Cortex of kidney (tissue), 1 donor: ENCODE results near the gene OR2B6.

Experiments used
- DNase-seq: peaks from one replicate; lab custom pipeline; 2025; lab: John Stamatoyannopoulos, UW

The OR2B6 gene

GRCh38 chr6:28000351-28001045, 43.5 kb downstream of the OR2B6 start:
- no peak for DNase-seq

DNA sequence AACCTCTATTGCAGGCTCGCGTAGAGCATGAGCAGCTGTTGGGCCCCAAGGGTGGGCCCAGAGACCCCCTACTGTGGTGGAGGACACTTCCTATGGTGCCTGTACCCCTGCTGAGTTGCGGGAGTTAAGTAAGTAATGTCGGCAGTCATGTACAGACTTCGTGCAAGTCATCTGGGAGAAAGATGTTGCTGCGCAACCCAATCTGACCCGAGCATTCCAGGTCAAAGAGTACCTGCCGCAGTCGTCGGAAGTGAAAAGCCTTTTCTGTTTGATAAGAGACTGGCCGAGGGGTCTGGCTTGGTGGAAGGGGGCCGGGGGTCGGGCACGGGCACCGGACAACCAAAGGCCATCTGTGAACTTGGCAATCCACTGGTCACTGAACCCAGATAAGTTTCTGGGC, 44.3 kb downstream of the OR2B6 start:
- DNase-seq: no peak

- no peak for DNase-seq
Observed at GRCh38 chr6:28001751-28002150, 44.7 kb downstream of the OR2B6 start.

- DNase-seq: no peak
Observed at GRCh38 chr6:28002161-28002560, 45.1 kb downstream of the OR2B6 start.

DNA sequence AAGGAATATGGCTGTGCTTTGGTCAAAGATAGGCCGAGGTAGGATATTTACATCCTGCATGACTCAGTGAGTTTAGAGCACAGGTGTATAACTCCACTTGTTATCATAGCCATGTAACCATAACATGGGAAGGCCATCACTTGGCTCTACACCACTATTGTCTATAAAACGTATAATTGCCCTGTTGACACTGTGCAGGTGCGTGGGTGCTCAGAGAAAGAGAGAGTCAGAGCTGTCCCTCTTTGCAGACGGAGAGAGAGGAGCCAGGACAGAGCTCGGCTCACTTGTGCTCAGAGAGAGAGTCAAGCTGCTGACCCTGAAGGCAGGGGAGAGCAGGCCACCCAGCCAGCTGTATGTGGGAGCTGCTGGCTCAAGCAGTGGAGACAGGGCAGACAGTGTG, 46.0 kb downstream of the OR2B6 start:
- no peak for DNase-seq

DNA sequence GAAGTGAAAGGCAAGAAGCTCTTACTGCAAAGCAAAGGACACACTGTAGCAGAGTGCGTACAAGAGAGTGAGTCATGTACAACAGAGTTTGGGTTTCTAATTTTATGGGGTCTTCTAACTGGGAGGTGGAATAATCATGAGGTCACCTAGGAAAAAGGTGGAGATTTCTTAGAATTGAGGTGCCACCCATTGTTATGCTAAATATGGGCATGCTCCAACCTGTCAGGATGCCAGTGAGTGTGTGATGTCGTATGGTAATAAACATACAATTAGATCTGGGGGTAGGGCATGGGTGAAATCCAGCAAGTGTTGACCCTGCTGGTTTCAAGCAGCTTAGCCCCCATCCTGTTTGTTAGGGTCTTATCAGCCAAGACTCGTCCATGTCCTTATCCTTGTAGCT, 46.6 kb downstream of the OR2B6 start:
- no peak for DNase-seq

DNA sequence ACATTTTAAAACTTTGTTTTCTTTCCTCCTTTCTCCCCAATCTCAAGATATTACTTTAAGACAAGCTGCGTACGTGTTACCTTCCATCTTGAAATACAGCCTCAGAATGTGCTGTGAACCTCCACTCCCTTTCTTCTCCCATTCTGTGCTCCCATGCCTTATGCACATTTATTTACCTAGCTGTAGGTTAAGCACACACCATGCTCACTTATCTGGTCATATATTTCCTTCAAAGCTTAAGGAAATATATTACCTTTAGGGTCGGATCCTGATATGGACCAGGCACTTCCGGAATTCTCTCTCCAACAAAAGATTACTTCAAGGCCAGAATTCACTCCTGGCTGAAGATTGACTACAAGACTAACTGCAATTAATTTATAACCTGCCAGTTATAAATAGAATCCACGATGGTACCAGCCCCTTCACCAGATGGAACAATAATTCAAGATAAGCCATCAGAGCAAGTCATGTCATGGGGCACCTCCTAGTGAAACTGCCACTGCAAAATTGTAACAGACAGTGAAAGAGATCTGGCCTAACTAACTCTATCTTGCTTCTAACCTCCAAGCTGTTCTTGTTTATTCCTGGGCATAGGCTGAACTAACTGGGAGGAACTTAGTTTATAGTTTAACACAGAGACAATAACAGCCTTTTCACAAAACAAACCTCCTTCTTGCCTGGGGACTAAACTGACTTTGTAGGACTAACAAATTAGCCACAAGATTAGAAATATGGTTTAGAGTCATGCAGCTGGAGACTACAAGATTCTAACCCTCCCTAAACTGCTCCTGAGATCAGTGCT, 47.5 kb downstream of the OR2B6 start:
- DNase-seq: no peak

- DNase-seq: no peak
Observed at GRCh38 chr6:28005152-28005890, 48.3 kb downstream of the OR2B6 start.

GRCh38 chr6:28005975-28006374, 48.9 kb downstream of the OR2B6 start:
- no peak for DNase-seq
